HepG2 (cell line): ENCODE measurements around the gene GARIN5A. TPM values are rescaled to one million over a fixed set of nuclear protein-coding genes. Genes with fewer than 3 reads are reported as not detected.

Experiments used
- ADNP ChIP-seq: sonication (generic); formaldehyde crosslinking; IDR thresholded peaks from 2 replicates; pipeline ENCODE4 v1.4.0; 2020; ENCODE audit warnings: missing genetic modification reagents
- E2F2 ChIP-seq: sonication (generic); formaldehyde crosslinking; IDR thresholded peaks from 2 replicates; pipeline ENCODE4 v1.4.0; 2020; ENCODE audit warnings: missing genetic modification reagents, borderline replicate concordance
- HNF4G ChIP-seq, 2 experiments: sonication (generic) in 1 of 2; formaldehyde crosslinking in 1 of 2; IDR thresholded peaks; 2 replicates each; pipeline versions ENCODE4 v1.4.0 to v1.6.1; 2011 to 2020; ENCODE audit warnings: borderline replicate concordance in 2 of 2, low read depth in 2 of 2, mild to moderate bottlenecking in 2 of 2, low read length in 1 of 2, missing genetic modification reagents in 1 of 2, moderate library complexity in 1 of 2
- HOXA3 ChIP-seq: sonication (generic); formaldehyde crosslinking; IDR thresholded peaks from 2 replicates; pipeline ENCODE4 v1.5.0; 2020; ENCODE audit warnings: missing genetic modification reagents
- IKZF1 ChIP-seq: fragments of 450-650 bp; IDR thresholded peaks from 2 replicates; pipeline ENCODE4 v1.7.1; 2016
- KLF11 ChIP-seq: IDR thresholded peaks from 2 replicates; pipeline ENCODE4 v1.6.1; 2016; ENCODE audit warnings: missing compliant biosample characterization
- MAX ChIP-seq: IDR thresholded peaks from 2 replicates; pipeline ENCODE4 v1.6.1; 2012; ENCODE audit warnings: inconsistent platforms
- MEF2D ChIP-seq: sonication (generic); formaldehyde crosslinking; IDR thresholded peaks from 2 replicates; pipeline ENCODE4 v1.5.1; 2020; ENCODE audit warnings: mild to moderate bottlenecking, missing genetic modification reagents
- MTA1 ChIP-seq: sonication (generic); formaldehyde crosslinking; IDR thresholded peaks from 2 replicates; pipeline ENCODE4 v1.4.0; 2020; ENCODE audit warnings: missing genetic modification reagents, mild to moderate bottlenecking, borderline replicate concordance
- NBN ChIP-seq: fragments of 450-650 bp; conservative IDR thresholded peaks from 2 replicates; pipeline ENCODE4 v1.6.1; 2017
- NR2F6 ChIP-seq, 2 experiments: IDR thresholded peaks; 2 replicates each; pipeline ENCODE4 v1.6.1; 2016; ENCODE audit warnings: antibody characterized with exemption in 1 of 2, mild to moderate bottlenecking in 1 of 2
- PLSCR1 ChIP-seq: sonication (generic); formaldehyde crosslinking; IDR thresholded peaks from 2 replicates; pipeline ENCODE4 v1.5.0; 2020; ENCODE audit warnings: missing genetic modification reagents, mild to moderate bottlenecking, borderline replicate concordance
- RFX3 ChIP-seq: IDR thresholded peaks from 2 replicates; pipeline ENCODE4 v1.6.1; 2016; ENCODE audit warnings: missing biosample characterization, missing genetic modification reagents
- SKI ChIP-seq: fragments of 450-650 bp; IDR thresholded peaks from one replicate; pipeline ENCODE4 v1.6.1; 2018; ENCODE audit warnings: mild to moderate bottlenecking; ENCODE audit not compliant: partially characterized antibody
- SPEN ChIP-seq: sonication (generic); formaldehyde crosslinking; IDR thresholded peaks from 2 replicates; pipeline ENCODE4 v1.5.1; 2020; ENCODE audit warnings: low read depth, mild to moderate bottlenecking, missing genetic modification reagents
- TAF1 ChIP-seq: sonication (generic); formaldehyde crosslinking; IDR thresholded peaks from 2 replicates; pipeline ENCODE4 v1.4.0; 2020; ENCODE audit warnings: missing genetic modification reagents
- ZBTB49 ChIP-seq: sonication (generic); formaldehyde crosslinking; IDR thresholded peaks from 2 replicates; pipeline ENCODE4 v1.4.0; 2020; ENCODE audit warnings: missing genetic modification reagents, borderline replicate concordance
- ZFP91 ChIP-seq: sonication (generic); formaldehyde crosslinking; IDR thresholded peaks from 2 replicates; pipeline ENCODE4 v1.9.0; 2022; ENCODE audit warnings: missing genetic modification reagents, mild to moderate bottlenecking, borderline replicate concordance
- ZNF264 ChIP-seq: sonication (generic); formaldehyde crosslinking; IDR thresholded peaks from 2 replicates; pipeline ENCODE4 v1.4.0; 2020; ENCODE audit warnings: missing genetic modification reagents
- ZNF350 ChIP-seq: sonication (generic); formaldehyde crosslinking; IDR thresholded peaks from 2 replicates; pipeline ENCODE4 v1.4.0; 2020; ENCODE audit warnings: mild to moderate bottlenecking, low read depth, missing genetic modification reagents, borderline replicate concordance
- polyA plus RNA-seq, 8 experiments: library from polyadenylated mRNA; depleted of rRNA in 3 of 8; stranded (reverse) in 7 of 8; unstranded in 1 of 8; fragments of >200 nt; fragmentation: Illumina TruSeq in 4 of 8; extraction: Trizol in 4 of 8; gene quantifications; 2 replicates each; pipeline versions ENCODE4 v1.2.1 to v1.2.3, GENCODE V29; 2011 to 2016; ENCODE audit warnings: low read depth in 4 of 8, missing spikeins in 1 of 8, mixed read lengths in 1 of 8; ENCODE audit not compliant: insufficient read depth in 1 of 8
- total RNA-seq, 5 experiments: library from RNA; depleted of rRNA; stranded (reverse); fragments of >200 nt; fragmentation: Illumina TruSeq; extraction: Trizol; gene quantifications; 2 replicates each; pipeline ENCODE4 v1.2.3, GENCODE V29; 2016; ENCODE audit warnings: low read depth in 1 of 5

GARIN5A gene
- total and polyA plus RNA-seq, 2 of the 13 experiments (the other 11 are each of a cell fraction or from before 2014, with no cell fraction given) = not detected

- TF ChIP-seq NR2F6 (IDR thresholded peaks at IDR 0.05) (no peak; the same call in 1 of the 2 replicates), NR2F6 (CRISPR knock-in tag; IDR thresholded peaks at IDR 0.05) (peak; percentile 24; the same call in 1 of the 2 replicates), HNF4G (IDR thresholded peaks at IDR 0.05; ENCODE audit: borderline replicate concordance, low read depth, low read length) (peak; percentile 82), HNF4G (CRISPR knock-in tag; IDR thresholded peaks at IDR 0.05; ENCODE audit: borderline replicate concordance, low read depth) (peak; percentile 77), IKZF1 (no peak), MTA1 (CRISPR knock-in tag) (peak; percentile 50; the same call in 1 of the 2 replicates), ADNP (CRISPR knock-in tag) (no peak), ZNF350 (CRISPR knock-in tag) (0 out of 2 replicates have a peak, but pooled peaks have one; percentile 37), HOXA3 (peak; percentile 34; the same call in 1 of the 2 replicates), RFX3 (CRISPR knock-in tag) (peak; percentile 53; the same call in 1 of the 2 replicates), PLSCR1 (CRISPR knock-in tag) (no peak), KLF11 (no peak), SPEN (CRISPR knock-in tag) (0 out of 2 replicates have a peak, but pooled peaks have one; percentile 50), SKI (peak; percentile 38), ZFP91 (CRISPR knock-in tag) (0 out of 2 replicates have a peak, but pooled peaks have one; percentile 30), MEF2D (CRISPR knock-in tag) (no peak), NBN (no peak), E2F2 (CRISPR knock-in tag) (no peak), ZBTB49 (CRISPR knock-in tag) (no peak), MAX (peak; percentile 13; the same call in 1 of the 2 replicates), TAF1 (CRISPR knock-in tag) (0 out of 2 replicates have a peak, but pooled peaks have one; percentile 23), ZNF264 (CRISPR knock-in tag) (no peak)
These were observed 37.2 kb upstream of the GARIN5A start, which contains the start of gene ASPDH (continued) for GRCh38 chr19:50513746-50514345.
